Thymus (tissue), 11 donors: ENCODE results near the gene LIN9. TPM values are rescaled to one million over a fixed set of nuclear protein-coding genes. Genes with fewer than 3 reads are reported as not detected.

Experiments
- DNase-seq, 9 donors: peaks; one replicate each; pipeline ENCODE4 v3.0.0-alpha.2; 2013; ENCODE audit warnings: low spot score in 9 of 9, low read depth in 6 of 9, missing footprints in 1 of 9
- H3K27ac ChIP-seq, 2 donors: one replicate each; pipeline ENCODE4 v1.5.1; 2013; ENCODE audit warnings: control low read depth in 1 of 2, low read depth in 1 of 2, low read length in 1 of 2, mild to moderate bottlenecking in 1 of 2, moderate library complexity in 1 of 2
- H3K27me3 ChIP-seq, 2 donors: one replicate each; pipeline ENCODE4 v1.5.1; 2013; ENCODE audit warnings: low read length in 1 of 2; ENCODE audit not compliant: control insufficient read depth in 2 of 2, insufficient read depth in 1 of 2
- H3K36me3 ChIP-seq, 2 donors: one replicate each; pipeline ENCODE4 v1.5.1; 2013; ENCODE audit warnings: low read length in 1 of 2, mild to moderate bottlenecking in 1 of 2, moderate library complexity in 1 of 2; ENCODE audit not compliant: control insufficient read depth in 2 of 2, insufficient read depth in 2 of 2
- H3K4me1 ChIP-seq, 2 donors: one replicate each; pipeline ENCODE4 v1.5.1; 2013; ENCODE audit warnings: low read length in 2 of 2; ENCODE audit not compliant: control insufficient read depth in 2 of 2, insufficient read depth in 2 of 2
- H3K4me3 ChIP-seq, 2 donors: one replicate each; pipeline ENCODE4 v1.5.1; 2013; ENCODE audit warnings: low read length in 2 of 2, control low read depth in 1 of 2, mild to moderate bottlenecking in 1 of 2
- H3K9me3 ChIP-seq, 2 donors: one replicate each; pipeline ENCODE4 v1.5.1; 2013; ENCODE audit warnings: low read length in 1 of 2, mild to moderate bottlenecking in 1 of 2; ENCODE audit not compliant: control insufficient read depth in 2 of 2, insufficient read depth in 1 of 2
- WGBS: extraction: QIAGEN DNeasy Blood & Tissue Kit; methylation state at CpG from one replicate; pipeline ENCODE4 v1.1.7; 2013; 5-methylcytosine and 5-hydroxymethylcytosine counted together
- polyA plus RNA-seq: library from polyadenylated mRNA; stranded (reverse); fragments of 200-250 nt; gene quantifications from one replicate; pipeline ENCODE4 v1.2.3, GENCODE V29; 2013
- total RNA-seq: library from RNA; stranded (reverse); fragments of 120-200 nt; gene quantifications from one replicate; pipeline ENCODE4 v1.2.4, GENCODE V29; 2013
- donor health status: healthy.

LIN9 gene
- total and polyA plus RNA-seq, 2 donors = 5.5 to 13.3 TPM

- Histone ChIP-seq H3K4me1 (no peaks in the 10 kb centered on the region), H3K36me3 (no peaks in the 10 kb centered on the region), H3K27me3 (no peaks in the 10 kb centered on the region), H3K9me3 (no peaks in the 10 kb centered on the region), H3K4me3 (no peak overlapping the region), H3K27ac (no peak overlapping the region)
- no peak for DNase-seq
- WGBS = 61% methylated on average over 2 of the region's 2 CpGs
These were observed 18.8 kb upstream of the LIN9 start for GRCh38 chr1:226327761-226328162.

- no peaks in the 10 kb centered on the region for H3K4me1 ChIP-seq
- no peaks in the 10 kb centered on the region for H3K27me3 ChIP-seq
- DNase-seq = no peak
- no peak overlapping the region for H3K4me3 ChIP-seq
- H3K36me3 ChIP-seq = no peaks in the 10 kb centered on the region
- no peak overlapping the region for H3K27ac ChIP-seq
- WGBS = 93% methylated on average over 1 of the region's 1 CpG
- H3K9me3 ChIP-seq = no peaks in the 10 kb centered on the region
These were observed 16.2 kb upstream of the LIN9 start for GRCh38 chr1:226325178-226325577.

GRCh38 chr1:226324479-226324878, 15.5 kb upstream of the LIN9 start:
- H3K27ac ChIP-seq = no peak overlapping the region
- no peaks in the 10 kb centered on the region for H3K9me3 ChIP-seq
- H3K36me3 ChIP-seq = no peaks in the 10 kb centered on the region
- no peak for DNase-seq
- no peak overlapping the region for H3K4me3 ChIP-seq
- H3K27me3 ChIP-seq = no peaks in the 10 kb centered on the region
- no peaks in the 10 kb centered on the region for H3K4me1 ChIP-seq

GRCh38 chr1:226322986-226323385, 14.0 kb upstream of the LIN9 start:
- 98% methylated on average over 3 of the region's 3 CpGs for WGBS
- no peak overlapping the region for H3K4me3 ChIP-seq
- no peak for DNase-seq

GRCh38 chr1:226320930-226321329, 12.0 kb upstream of the LIN9 start:
- WGBS = 96% methylated on average over 10 of the region's 10 CpGs
- DNase-seq = no peak
- no peaks in the 10 kb centered on the region for H3K9me3 ChIP-seq
- H3K27ac ChIP-seq = no peak overlapping the region
- H3K4me1 ChIP-seq = no peaks in the 10 kb centered on the region
- H3K27me3 ChIP-seq = no peaks in the 10 kb centered on the region
- no peaks in the 10 kb centered on the region for H3K36me3 ChIP-seq
- H3K4me3 ChIP-seq = no peak overlapping the region

More at GRCh38 chr1:226322986-226323385, 14.0 kb upstream of the LIN9 start:
- Histone ChIP-seq H3K9me3 (no peaks in the 10 kb centered on the region), H3K4me1 (no peaks in the 10 kb centered on the region), H3K36me3 (no peaks in the 10 kb centered on the region), H3K27ac (no peak overlapping the region), H3K27me3 (no peaks in the 10 kb centered on the region)

GRCh38 chr1:226318471-226318870, 9.5 kb upstream of the LIN9 start:
- H3K27ac ChIP-seq = no peak overlapping the region
- DNase-seq = no peak
- H3K9me3 ChIP-seq = no peaks in the 10 kb centered on the region
- no peaks in the 10 kb centered on the region for H3K4me1 ChIP-seq
- 97% methylated on average over 5 of the region's 5 CpGs for WGBS
- no peak overlapping the region for H3K4me3 ChIP-seq
- no peaks in the 10 kb centered on the region for H3K27me3 ChIP-seq
- H3K36me3 ChIP-seq = no peaks in the 10 kb centered on the region

- no peaks in the 10 kb centered on the region for H3K36me3 ChIP-seq
- H3K27me3 ChIP-seq = peaks cover 0 to 10% of the 10 kb centered on the region in 2 donors
- no peak overlapping the region for H3K4me3 ChIP-seq
- H3K9me3 ChIP-seq = no peaks in the 10 kb centered on the region
- H3K4me1 ChIP-seq = peaks cover 3 to 9% of the 10 kb centered on the region in 2 donors
- DNase-seq = no peak
- H3K27ac ChIP-seq = no peak overlapping the region
These were observed 5.1 kb upstream of the LIN9 start for GRCh38 chr1:226314055-226314454.

GRCh38 chr1:226312065-226312464, 3.1 kb upstream of the LIN9 start:
- WGBS = 98% methylated on average over 2 of the region's 2 CpGs
- DNase-seq = no peak
- Histone ChIP-seq H3K27me3 (peaks cover 0 to 10% of the 10 kb centered on the region in 2 donors), H3K27ac (no peak overlapping the region), H3K4me1 (peaks cover 9 to 16% of the 10 kb centered on the region in 2 donors), H3K9me3 (no peaks in the 10 kb centered on the region), H3K36me3 (no peaks in the 10 kb centered on the region), H3K4me3 (no peak overlapping the region)

- Histone ChIP-seq H3K27ac (no peak overlapping the region), H3K4me1 (peaks cover 10 to 16% of the 10 kb centered on the region in 2 donors), H3K9me3 (no peaks in the 10 kb centered on the region), H3K27me3 (peaks cover 0 to 10% of the 10 kb centered on the region in 2 donors), H3K4me3 (no peak overlapping the region), H3K36me3 (no peaks in the 10 kb centered on the region)
- no peak for DNase-seq
- 98% methylated on average over 7 of the region's 7 CpGs for WGBS
These were observed 2.4 kb upstream of the LIN9 start for GRCh38 chr1:226311376-226311775.

- H3K27ac ChIP-seq = no peak overlapping the region
- no peaks in the 10 kb centered on the region for H3K9me3 ChIP-seq
- 92% methylated on average over 2 of the region's 2 CpGs for WGBS
- peaks cover 0 to 10% of the 10 kb centered on the region in 2 donors for H3K27me3 ChIP-seq
- H3K36me3 ChIP-seq = no peaks in the 10 kb centered on the region
- DNase-seq = no peak
- H3K4me3 ChIP-seq = no peak overlapping the region
- H3K4me1 ChIP-seq = peaks cover 10 to 16% of the 10 kb centered on the region in 2 donors
These were observed 1.8 kb upstream of the LIN9 start for GRCh38 chr1:226310637-226311195.
